ENCODE measurements around the gene F10.
"Not testable (repeated sequence)": the region's sequence is repeated elsewhere in the genome, so short reads cannot be mapped to it uniquely, and the experiment has no call there.

Gene F10

DNA sequence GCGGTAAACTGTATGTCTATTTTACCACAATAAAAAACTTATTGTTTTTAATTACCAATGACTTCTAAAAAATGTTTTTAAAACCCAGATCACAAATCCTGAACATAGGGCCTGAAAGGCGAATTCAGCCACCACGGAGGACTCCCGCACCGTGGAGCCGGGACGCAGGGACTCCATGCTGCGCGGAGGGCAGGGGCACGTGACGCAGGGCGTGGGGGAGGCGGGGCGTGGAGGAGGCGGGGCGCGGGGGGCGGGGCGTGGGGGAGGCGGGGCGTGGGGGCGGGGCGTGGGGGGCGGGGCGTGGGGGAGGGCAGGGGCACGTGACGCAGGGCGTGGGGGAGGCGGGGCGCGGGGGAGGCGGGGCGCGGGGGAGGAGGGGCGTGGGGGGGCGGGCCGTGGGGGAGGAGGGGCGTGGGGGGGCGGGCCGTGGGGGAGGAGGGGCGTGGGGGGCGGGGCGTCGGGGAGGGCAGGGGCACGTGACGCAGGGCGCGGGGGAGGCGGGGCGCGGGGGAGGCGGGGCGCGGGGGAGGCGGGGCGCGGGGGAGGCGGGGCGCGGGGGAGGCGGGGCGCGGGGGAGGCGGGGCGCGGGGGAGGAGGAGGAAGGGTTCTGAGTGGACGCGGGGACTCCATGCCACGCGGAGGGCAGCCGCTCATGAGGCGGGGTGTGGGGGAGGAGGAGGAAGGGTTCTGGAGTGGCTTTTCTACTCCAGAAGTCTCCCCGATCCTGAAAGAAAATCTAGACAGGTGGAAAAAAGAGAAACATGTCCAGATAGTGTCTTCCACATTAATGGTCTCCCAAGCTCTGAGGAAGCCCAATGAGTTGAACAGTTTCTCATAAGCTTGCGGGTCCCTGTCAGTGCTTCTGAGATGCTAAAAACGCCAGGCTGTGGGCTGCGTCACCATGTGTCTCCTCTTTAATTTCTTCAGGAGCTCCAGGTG is 31.5 kb downstream of the F10 start:
- DNase-seq (ENCODE audit: low spot score), result peak; percentile 85

- DNase-seq (ENCODE audit: low spot score), result peak; percentile 36
Observed at GRCh38 chr13:113155201-113155600, 32.6 kb downstream of the F10 start.

- DNase-seq (ENCODE audit: low spot score), result peak; percentile 32
Observed at GRCh38 chr13:113155982-113156655, 33.5 kb downstream of the F10 start.

GRCh38 chr13:113157206-113157928 is 34.8 kb downstream of the F10 start:
- DNase-seq (ENCODE audit: low spot score), result peak; percentile 30

DNA sequence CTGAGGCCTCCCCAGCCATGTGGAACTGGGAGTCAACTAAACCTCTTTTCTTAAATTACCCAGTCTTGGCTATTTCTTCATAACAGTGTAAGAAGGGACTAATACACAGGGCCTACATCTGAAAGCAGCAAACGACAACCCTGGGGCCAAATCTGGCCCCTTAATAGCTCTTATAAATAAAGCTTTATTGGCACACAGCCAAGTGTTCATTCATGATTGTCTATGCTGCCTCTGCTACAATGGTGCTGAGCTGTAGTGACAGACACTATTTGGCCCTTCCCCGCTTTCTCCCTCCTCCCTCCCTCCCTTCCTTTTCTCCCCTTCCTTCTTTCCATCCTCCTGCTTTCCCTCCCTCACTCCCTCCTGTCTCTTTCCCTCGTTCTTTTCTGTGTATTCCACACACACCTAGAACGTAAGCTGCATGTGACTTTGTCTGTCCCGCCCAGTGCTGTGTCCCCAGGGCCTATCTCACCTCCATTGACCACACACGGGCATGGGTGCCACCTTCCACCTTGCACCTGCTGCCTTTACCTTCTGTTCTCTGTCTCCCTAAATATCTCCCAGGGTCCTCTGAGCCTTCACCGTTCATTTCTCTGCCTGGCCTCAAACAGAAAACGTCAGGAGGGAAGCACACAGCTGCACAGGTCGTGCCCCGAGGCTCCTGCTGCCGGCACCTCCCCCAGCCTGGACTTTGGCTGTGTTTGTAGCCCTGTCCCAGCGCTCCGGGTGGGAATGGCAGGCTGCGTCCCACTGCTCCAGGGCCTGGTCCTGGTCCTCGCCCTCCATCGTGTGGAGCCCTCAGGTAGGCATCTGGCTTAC is 35.5 kb downstream of the F10 start, which contains the start of gene PROZ:
PROZ (plus strand) TSS at position 720 of the 819 bp plus-strand sequence; CDS start at position 733, 13 bp downstream.
- DNase-seq (ENCODE audit: low spot score), result peak; percentile 49

DNA sequence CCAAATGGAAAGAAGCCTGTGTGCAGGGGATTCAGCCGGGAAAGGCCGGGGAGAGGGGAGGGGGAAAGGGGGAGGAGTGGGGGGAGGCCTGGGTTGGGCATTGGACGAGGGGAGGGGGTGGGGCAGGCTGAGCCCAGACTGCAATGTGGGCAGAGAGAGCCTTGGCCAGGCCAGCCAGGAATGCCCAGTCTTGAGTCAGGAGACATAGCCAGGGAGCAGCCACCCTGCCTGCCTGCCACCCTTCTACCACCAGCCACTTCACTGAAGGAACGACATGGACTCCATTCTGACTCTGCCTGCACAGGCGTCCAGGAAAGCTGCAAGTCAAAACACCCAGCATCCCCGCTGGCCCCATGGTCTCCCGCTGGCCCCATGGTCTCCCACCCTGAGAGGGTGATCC is 36.3 kb downstream of the F10 start:
- no peak for DNase-seq (ENCODE audit: low spot score)

DNA sequence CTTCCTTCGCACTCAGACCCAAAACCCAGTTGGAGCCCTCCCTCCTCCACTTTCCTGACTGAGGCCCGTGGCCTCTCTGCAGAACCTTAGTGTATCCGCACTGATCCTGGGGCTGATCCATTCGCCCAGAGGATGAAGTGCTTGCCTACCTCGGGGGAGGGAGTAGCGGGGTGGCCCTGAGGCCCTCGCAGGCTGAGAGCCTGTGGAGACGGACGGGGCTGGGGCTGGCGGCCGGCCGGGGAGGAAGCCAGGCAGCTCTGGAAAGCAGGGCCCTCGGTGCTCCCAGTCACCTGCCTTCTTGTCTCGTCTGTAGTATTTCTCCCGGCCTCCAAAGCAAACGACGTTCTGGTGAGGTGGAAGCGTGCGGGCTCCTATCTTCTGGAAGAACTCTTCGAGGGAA is 37.1 kb downstream of the F10 start:
- peak; percentile 55 for DNase-seq (ENCODE audit: low spot score)

DNA sequence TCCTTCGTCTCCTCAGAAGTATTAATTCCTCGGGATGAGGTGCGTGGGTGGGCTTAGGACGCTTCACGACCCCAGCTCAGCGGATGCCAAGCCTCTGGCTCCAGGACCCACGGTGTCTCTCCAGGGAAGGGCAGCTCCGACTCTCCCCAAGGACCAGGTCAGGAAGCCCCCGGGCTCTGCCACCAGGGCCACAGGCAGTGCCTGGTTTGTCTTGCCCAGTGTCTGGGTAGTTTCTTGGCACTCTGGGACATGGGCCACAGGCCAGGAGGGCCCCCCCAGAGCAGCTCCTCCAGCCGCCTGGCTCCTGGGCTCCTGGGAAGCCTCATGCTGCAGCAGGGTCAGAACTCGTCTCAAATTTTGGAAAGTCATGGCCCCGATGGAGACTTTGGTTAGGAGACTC is 38.4 kb downstream of the F10 start:
- DNase-seq (ENCODE audit: low spot score), result no peak

DNA sequence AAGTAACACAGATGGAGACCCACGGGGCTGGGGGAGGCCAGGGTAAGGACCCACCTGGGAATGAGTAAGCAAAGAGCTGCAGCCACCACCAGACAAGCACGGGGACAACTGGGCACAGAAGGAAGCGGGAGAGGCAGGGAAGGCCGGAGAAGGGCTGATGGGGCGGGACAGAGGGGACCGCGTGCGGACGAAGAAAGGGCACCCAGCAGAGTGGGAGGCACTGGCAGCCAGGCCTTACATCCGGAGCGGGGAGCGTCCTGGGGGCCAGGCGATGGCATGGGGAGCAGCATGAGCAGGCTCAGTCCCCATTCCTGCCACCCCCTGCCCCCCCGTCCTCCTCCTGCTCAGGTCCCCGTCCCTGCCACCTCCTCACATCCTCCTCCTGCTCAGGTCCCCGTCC is 38.8 kb downstream of the F10 start:
- DNase-seq (ENCODE audit: low spot score), result no peak

GRCh38 chr13:113161975-113162374 is 39.4 kb downstream of the F10 start:
- not testable (repeated sequence) for DNase-seq (ENCODE audit: low spot score)

DNA sequence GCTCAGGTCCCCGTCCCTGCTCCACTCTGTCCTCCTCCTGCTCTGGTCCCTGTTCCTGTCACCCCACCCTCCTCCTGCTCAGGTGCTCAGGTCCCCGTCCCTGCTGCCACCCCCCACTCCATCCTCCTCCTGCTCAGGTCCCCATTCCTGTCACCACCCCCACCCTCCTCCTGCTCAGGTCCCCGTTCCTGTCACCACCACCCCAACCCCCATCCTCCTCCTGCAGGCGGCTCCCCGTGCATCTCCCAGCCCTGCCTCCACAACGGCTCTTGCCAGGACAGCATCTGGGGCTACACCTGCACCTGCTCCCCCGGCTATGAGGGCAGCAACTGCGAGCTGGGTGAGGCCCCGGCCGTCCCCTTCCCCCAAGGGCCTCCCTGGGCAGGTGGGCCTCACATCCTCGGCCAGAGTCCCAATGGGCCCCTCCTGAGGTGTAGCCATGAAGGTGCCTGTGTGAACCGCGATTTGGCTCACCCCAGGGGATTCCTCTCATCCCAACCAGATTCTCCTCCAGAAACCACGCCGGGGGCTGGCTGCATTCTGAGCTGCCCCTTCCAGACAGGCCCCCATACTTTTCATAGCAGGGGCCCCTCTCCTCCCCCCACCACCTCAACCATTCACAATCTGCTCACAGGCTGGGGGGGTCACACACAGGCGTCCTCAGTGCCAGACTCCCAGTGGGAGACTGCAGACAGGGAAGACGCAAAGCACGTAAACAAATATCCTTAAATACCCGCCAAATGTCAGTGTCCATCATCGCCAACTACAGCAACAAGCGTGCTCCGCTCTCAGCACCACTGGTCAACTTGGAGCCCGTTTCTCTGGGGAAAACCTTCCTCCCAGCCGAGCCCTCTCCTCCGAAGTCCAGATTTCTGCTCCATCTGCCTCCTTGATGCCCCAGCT is 40.4 kb downstream of the F10 start:
- DNase-seq (ENCODE audit: low spot score), result peak; percentile 43

DNA sequence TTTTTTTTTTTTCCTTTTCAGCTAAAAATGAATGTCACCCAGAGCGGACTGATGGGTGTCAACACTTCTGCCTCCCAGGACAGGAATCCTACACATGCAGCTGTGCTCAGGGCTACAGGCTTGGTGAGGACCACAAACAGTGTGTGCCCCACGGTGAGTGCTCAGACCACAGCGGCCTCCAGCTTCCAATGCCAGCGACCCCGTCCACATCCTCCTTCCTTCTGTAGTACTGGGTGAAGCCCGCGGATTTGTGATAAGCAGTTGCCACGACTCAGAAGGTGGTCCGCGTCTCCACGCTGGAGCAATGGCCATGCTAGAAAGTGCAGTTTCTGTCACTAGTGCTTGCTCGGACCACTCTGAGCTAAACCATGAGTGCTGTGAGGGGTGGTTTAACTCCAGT is 41.9 kb downstream of the F10 start:
- no peak for DNase-seq (ENCODE audit: low spot score)

DNA sequence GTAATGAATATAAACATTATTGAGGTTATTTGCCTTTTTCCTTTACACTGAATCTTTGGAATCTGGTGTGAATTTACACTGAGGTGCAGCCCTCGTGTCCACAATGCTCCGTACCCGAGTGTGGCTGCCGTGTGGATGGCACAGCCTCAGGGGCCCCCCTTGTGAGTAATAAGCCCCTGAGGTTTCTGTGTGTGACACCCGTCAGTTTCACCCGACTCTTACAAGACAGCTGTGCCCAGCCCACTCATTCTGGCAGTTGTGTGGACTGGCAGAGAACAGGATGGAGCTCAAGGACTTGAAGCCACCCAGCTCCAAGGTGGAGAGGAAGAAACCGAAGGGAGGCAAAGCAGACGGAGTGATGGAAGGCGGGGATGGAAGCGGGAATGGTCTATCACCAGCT is 43.7 kb downstream of the F10 start:
- no peak for DNase-seq (ENCODE audit: low spot score)

GRCh38 chr13:113166681-113167080 is 44.1 kb downstream of the F10 start:
- no peak for DNase-seq (ENCODE audit: low spot score)

DNA sequence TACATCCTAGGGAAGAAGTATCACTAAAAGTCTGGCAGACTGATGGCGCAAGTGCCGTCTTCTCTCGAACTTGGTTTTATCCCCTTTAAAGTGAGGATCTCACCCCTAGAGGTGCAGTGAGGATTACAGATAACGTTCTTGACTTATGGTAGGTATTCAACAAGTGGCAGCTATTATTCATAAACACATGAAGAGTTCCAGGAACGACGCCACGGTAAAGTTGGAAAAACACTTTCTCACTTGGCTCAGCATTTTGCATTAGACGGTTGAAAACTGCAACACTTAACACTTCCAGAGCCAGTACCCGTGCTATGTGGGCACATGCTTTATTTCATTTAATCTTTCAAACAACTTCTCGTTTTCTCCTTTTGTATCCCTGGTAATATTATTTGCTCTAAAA is 44.6 kb downstream of the F10 start:
- no peak for DNase-seq (ENCODE audit: low spot score)

DNA sequence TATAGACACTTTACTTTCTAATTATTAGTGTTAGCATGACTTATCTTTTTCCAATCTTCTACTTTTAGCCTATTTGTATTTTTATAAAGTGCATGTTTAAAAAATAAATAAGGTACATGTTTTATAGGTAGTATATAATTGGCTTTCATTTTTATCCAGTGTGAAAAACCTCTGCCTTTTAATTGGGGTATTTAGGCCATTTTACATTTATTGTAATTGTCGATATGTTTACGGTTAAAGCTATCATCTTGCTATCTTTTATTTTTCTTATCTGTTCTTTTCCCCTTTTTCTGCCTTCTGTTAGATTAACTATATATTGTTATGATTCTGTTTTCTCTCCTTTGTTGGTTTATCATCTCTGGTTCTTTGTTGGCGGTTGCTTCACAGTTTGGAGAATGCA is 45.0 kb downstream of the F10 start:
- DNase-seq (ENCODE audit: low spot score), result no peak

DNA sequence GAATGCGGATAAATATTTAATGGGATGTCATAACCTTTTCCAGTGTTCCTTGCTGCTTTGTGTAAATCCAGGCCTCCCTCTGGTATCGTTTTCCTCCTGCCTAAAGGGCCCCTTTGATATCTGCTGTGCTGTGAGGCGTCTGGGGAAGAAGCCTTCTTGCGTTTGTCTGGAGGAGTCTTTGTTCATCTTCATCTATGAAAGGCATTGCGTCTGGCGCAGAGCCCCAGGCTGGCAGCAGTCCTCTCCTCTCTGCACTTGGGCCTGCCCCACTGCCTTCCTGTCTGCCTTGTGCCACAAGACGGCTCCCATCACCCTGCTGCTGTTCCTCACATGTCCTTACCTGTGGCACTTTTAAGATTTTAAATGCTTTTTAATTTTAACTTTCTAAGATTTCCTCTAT is 45.6 kb downstream of the F10 start:
- no peak for DNase-seq (ENCODE audit: low spot score)

GRCh38 chr13:113169277-113170272 is 47.0 kb downstream of the F10 start:
- no peak for DNase-seq (ENCODE audit: low spot score)

- DNase-seq (ENCODE audit: low spot score), result no peak
Observed at GRCh38 chr13:113170511-113170910, 47.9 kb downstream of the F10 start.
